Activated naive CD8-positive, alpha-beta T cell treated with anti-CD3 and anti-CD28 coated beads, Interleukin-2, amount 10 ng/mL, durations not matched to agents 7 days and 5 days (primary cell): ENCODE measurements around the gene RBPMS2. TPM values are rescaled to one million over a fixed set of nuclear protein-coding genes. Genes with fewer than 3 reads are reported as not detected.

ENCODE experiments used
- ATAC-seq: fragments of 150-1000 bp; cut with Tn5 transposase; one replicate; pipeline ENCODE4 v1.10.0; 2021; ENCODE audit warnings: low read depth, moderate library complexity
- POLR2A ChIA-PET: fragments of 350-600 bp; sonication (Branson Sonifier 250); formaldehyde crosslinking; loops from one replicate; lab custom pipeline; 2021; ENCODE audit warnings: antibody characterized with exemption; lab: Charles Lee
- DNase-seq: peaks from one replicate; pipeline ENCODE4 v3.0.0; 2021
- H3K27ac Mint-ChIP-seq: one replicate; pipeline ENCODE4 v1.8.0; 2022; ENCODE audit warnings: mild to moderate bottlenecking, mixed read lengths
- H3K27me3 Mint-ChIP-seq: one replicate; pipeline ENCODE4 v1.8.0; 2022; ENCODE audit warnings: mild to moderate bottlenecking, moderate library complexity, mixed read lengths
- H3K36me3 Mint-ChIP-seq: one replicate; pipeline ENCODE4 v1.8.0; 2021; ENCODE audit warnings: mild to moderate bottlenecking, mixed read lengths
- H3K4me1 Mint-ChIP-seq: one replicate; pipeline ENCODE4 v1.8.0; 2021; ENCODE audit warnings: mixed read lengths
- H3K4me3 Mint-ChIP-seq: one replicate; pipeline ENCODE4 v1.8.0; 2022; ENCODE audit warnings: mild to moderate bottlenecking, moderate library complexity, mixed read lengths
- H3K9me3 Mint-ChIP-seq: one replicate; pipeline ENCODE4 v1.8.0; 2021; ENCODE audit warnings: mixed read lengths
- total RNA-seq, 2 experiments: library from RNA; stranded (reverse); gene quantifications; one replicate each; pipeline ENCODE4 v1.2.3, GENCODE V29; 2021

The RBPMS2 gene
- total RNA-seq, 2 experiments from 2014 or later, result not detected

DNA sequence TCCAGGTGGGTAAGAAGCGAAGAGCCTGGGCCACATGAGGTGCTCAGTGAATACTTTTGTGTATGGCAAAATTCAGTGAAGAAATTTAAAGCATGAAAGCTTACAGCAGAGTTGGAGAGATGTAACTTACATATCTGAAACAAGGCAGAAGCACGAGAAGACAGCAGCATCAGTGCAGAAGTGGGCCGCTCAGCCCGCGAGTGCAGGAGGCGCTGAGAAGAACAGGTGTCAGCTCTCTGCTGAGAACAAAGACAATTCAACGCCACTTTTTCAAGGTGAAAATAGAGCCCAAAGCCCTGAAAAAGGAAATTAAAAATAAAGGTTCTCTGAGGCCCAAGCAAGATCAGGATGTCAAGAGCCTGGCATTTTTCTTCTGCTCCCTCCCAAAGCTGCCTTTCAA lies 58.3 kb downstream of the RBPMS2 start:
- H3K27ac Mint-ChIP-seq, result no peak overlapping the region
- POLR2A ChIA-PET, result no interaction called here
- no peak for ATAC-seq
- peaks cover 2% of the 10 kb centered on the region for H3K4me1 Mint-ChIP-seq
- H3K4me3 Mint-ChIP-seq, result no peak overlapping the region
- no peaks in the 10 kb centered on the region for H3K36me3 Mint-ChIP-seq
- no peak for DNase-seq
- H3K9me3 Mint-ChIP-seq, result no peaks in the 10 kb centered on the region
- no peaks in the 10 kb centered on the region for H3K27me3 Mint-ChIP-seq

DNA sequence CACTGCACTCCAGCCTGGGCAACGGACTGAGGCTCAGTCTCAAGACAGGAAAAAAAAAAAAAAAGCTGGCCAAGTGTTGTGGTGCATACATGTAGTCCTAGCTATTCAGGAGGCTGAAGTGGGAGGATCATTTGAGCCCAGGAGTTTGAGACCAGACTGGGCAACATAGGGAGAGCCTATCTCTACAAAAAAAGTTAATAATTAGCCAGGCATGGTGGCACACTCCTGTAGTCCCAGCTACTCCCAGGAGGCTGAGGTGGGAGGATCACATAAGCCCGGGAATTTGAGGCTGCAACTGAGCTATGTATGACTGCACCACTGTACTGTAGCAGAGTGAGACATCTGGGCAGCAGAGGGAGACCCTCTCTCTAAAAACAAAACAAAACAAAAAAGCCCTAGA lies 58.9 kb downstream of the RBPMS2 start:
- H3K9me3 Mint-ChIP-seq, result no peaks in the 10 kb centered on the region
- no peak overlapping the region for H3K4me3 Mint-ChIP-seq
- POLR2A ChIA-PET, result interaction anchor here (0.6 kb wide), 1 partner anchor 552 kb away, joined by 5 read pairs; no protein-coding TSS in a partner anchor
- H3K27ac Mint-ChIP-seq, result no peak overlapping the region
- H3K36me3 Mint-ChIP-seq, result no peaks in the 10 kb centered on the region
- peaks cover 2% of the 10 kb centered on the region for H3K4me1 Mint-ChIP-seq
- DNase-seq (no peak), ATAC-seq (no peak)
- H3K27me3 Mint-ChIP-seq, result no peaks in the 10 kb centered on the region

DNA sequence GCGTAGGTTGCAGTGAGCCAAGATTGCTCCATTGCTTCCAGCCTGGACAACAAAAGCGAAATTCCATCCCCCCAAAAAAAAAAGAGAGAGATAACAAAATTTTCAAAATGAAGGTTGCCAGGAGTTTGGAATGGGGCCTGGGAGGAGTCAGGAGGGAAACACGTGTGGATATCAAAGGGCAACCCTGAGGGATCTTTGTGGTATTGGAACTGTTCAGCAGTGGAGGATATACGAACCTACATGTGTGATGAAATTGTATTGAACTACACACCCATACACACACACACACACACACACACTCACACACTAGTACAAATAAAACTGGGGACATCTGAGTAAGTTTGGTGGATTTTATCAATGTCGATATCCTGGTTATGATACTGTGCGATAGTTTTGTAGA lies 61.8 kb downstream of the RBPMS2 start:
- Mint-ChIP-seq H3K4me1 (peaks cover 2% of the 10 kb centered on the region), H3K27me3 (no peaks in the 10 kb centered on the region), H3K27ac (no peak overlapping the region), H3K9me3 (no peaks in the 10 kb centered on the region), H3K36me3 (no peaks in the 10 kb centered on the region), H3K4me3 (no peak overlapping the region)
- POLR2A ChIA-PET, result no interaction called here
- ATAC-seq, result no peak
- DNase-seq, result no peak

DNA sequence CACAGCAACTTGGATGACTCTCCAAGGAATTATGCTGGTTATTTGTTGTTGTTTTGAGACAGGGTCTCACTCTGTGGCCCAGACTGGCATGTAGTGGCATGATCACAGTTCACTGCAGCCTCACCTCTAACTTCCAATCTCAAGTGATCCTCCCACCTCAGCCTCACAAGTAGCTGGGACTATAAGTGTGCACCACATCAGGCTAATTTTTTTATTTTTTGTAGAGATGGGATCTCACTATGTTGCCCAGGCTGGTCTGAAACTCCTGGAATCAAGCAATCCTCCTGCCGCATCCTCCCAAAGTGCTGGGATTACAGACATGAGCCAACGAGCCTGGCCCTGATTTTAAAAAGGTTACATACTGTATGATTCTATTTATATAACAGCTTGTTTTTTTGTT lies 63.0 kb downstream of the RBPMS2 start:
- H3K4me3 Mint-ChIP-seq, result no peak overlapping the region
- H3K27ac Mint-ChIP-seq, result no peak overlapping the region
- POLR2A ChIA-PET, result no interaction called here
- ATAC-seq (no peak), DNase-seq (no peak)
- H3K4me1 Mint-ChIP-seq, result no peaks in the 10 kb centered on the region
- H3K36me3 Mint-ChIP-seq, result no peaks in the 10 kb centered on the region
- no peaks in the 10 kb centered on the region for H3K9me3 Mint-ChIP-seq
- no peaks in the 10 kb centered on the region for H3K27me3 Mint-ChIP-seq

DNA sequence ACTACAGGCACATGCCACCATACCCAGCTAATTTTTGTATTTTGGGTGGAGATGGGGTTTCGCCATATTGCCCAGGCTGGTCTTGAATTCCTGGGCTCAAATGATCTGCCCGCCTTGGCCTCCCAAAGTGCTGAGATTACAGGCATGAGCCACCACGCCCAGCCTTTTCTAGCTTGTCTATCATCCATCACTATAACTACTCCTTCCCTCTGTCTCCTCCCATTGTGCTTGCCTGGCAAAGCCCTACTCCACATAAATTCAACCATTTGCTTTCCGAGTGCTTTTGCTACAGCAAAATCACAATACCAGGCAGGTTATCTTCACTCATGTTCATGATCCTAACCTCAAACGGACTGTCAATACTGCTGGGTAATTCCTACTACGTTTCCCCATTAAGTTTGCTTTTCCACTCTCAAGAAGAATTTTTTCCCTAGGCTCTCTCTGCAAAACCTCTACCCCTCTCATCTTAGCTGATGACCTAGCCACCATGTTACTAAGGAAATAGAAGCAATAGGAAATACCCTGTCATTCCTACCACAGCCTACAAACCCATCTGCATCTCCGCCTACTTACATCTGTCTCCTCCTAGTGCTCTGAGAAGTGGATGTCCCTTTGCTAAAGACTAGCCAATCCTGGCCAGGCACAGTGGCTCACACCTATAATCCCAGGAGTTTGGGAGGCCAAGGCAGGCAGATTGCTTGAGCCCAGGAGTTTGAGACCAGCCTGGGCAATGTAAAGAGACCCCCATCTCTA lies 64.5 kb downstream of the RBPMS2 start:
- Mint-ChIP-seq H3K27ac (no peak overlapping the region), H3K36me3 (no peaks in the 10 kb centered on the region), H3K27me3 (no peaks in the 10 kb centered on the region), H3K9me3 (no peaks in the 10 kb centered on the region), H3K4me3 (no peak overlapping the region), H3K4me1 (no peaks in the 10 kb centered on the region)
- no peak for DNase-seq
- POLR2A ChIA-PET, result interaction anchor here (0.7 kb wide), 1 partner anchor 14 kb away, joined by 3 read pairs; no protein-coding TSS in a partner anchor
- no peak for ATAC-seq

DNA sequence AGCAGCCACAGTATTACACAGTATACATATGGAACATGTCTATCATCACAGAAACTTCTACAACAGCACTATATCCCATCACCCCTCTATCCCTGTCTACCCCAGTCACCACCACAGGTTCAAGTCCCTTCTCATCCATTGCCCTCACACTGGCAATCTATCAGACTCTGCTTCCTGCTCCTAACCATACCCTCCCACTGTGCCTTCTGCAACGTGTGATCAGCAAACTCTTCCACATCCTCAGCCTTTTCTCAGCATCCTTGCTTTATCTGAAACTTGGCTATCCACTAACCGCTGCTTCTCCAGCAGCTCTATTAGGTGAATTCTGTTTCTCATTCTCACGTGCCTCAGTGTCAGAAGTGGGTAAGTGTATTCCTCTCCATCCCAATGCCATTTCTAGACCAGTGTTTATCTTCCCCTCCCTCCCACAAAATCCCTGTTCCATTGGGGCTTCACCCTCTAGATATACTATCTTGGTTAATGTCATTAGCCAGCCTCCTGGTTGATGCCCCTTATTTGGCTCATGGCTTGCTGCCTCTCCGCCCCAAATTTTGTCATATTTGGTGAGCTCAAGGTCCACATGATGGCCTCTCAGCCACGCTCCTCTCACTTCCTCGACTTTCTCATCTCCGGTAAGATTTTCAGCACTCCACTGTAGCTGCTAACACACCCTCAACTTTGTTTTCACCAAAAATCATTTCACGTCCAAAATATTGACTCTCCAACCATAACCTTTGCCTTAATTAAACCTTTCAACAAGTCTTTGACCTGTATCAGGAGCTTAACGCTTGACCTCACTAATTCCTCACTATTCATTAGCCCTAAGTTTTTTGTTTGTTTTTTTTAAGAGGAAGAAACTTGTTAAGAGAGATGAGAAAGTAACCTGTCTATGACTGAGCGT lies 69.1 kb downstream of the RBPMS2 start:
- POLR2A ChIA-PET, result interaction anchor here (0.6 kb wide), 2 partner anchors 14 to 165 kb away, joined by 4 to 6 read pairs; no protein-coding TSS in a partner anchor
- H3K36me3 Mint-ChIP-seq, result no peaks in the 10 kb centered on the region
- ATAC-seq, result no peak
- no peaks in the 10 kb centered on the region for H3K9me3 Mint-ChIP-seq
- no peak overlapping the region for H3K4me3 Mint-ChIP-seq
- peaks cover 20% of the 10 kb centered on the region for H3K4me1 Mint-ChIP-seq
- H3K27ac Mint-ChIP-seq, result no peak overlapping the region
- no peaks in the 10 kb centered on the region for H3K27me3 Mint-ChIP-seq
- no peak for DNase-seq

DNA sequence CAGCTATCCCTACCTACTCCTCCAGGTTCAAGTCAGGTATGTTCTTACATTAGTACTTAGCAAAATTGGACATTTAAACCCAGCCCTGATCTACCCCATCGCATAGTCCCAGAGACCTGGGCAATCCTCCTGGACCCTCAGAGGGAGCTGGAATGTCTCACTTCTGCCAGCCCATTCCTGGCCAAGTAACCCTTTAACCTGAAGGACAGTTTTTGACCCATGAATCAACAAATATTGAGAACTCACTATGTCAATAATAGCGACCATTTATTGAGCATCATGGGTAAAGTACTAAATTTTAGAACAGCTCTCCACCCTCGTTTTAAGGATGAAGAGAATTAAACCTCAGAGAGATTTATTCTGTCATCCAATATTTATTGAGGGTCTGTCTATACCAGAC lies 70.4 kb downstream of the RBPMS2 start:
- POLR2A ChIA-PET, result interaction anchor here (0.6 kb wide), 1 partner anchor 132 kb away, joined by 3 read pairs; no protein-coding TSS in a partner anchor
- Mint-ChIP-seq H3K27me3 (no peaks in the 10 kb centered on the region), H3K27ac (no peak overlapping the region), H3K9me3 (no peaks in the 10 kb centered on the region), H3K4me3 (no peak overlapping the region), H3K4me1 (peaks cover 32% of the 10 kb centered on the region), H3K36me3 (peaks cover 7% of the 10 kb centered on the region)
- DNase-seq (no peak), ATAC-seq (no peak)

DNA sequence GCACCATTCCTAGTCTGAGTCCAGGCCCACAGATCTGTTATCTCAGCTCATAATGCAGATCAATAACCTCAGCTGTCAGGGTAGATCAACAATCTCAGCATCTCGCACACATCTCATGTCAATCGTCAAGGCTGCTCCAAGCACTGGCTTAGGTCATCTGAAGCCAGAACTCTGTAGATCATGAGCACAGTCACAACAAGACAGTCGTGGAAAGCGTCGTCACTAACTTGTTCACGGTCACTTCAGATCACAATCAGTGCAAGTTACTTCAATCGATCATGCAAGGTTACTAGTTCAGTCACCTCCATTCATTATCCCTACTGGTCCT lies 71.8 kb downstream of the RBPMS2 start:
- POLR2A ChIA-PET, result interaction anchor here (0.6 to 0.9 kb wide), 2 partner anchors 594 to 601 kb away, joined by 3 read pairs; partner anchors contain the start of gene RNU5B-1
- ATAC-seq (peak; percentile 4), DNase-seq (no peak)
- peaks cover 10% of the 10 kb centered on the region for H3K36me3 Mint-ChIP-seq
- peak overlapping the region; percentile 87 for H3K4me3 Mint-ChIP-seq
- no peaks in the 10 kb centered on the region for H3K27me3 Mint-ChIP-seq
- peak overlapping the region; percentile 78 for H3K27ac Mint-ChIP-seq
- no peaks in the 10 kb centered on the region for H3K9me3 Mint-ChIP-seq
- H3K4me1 Mint-ChIP-seq, result peaks cover 41% of the 10 kb centered on the region

DNA sequence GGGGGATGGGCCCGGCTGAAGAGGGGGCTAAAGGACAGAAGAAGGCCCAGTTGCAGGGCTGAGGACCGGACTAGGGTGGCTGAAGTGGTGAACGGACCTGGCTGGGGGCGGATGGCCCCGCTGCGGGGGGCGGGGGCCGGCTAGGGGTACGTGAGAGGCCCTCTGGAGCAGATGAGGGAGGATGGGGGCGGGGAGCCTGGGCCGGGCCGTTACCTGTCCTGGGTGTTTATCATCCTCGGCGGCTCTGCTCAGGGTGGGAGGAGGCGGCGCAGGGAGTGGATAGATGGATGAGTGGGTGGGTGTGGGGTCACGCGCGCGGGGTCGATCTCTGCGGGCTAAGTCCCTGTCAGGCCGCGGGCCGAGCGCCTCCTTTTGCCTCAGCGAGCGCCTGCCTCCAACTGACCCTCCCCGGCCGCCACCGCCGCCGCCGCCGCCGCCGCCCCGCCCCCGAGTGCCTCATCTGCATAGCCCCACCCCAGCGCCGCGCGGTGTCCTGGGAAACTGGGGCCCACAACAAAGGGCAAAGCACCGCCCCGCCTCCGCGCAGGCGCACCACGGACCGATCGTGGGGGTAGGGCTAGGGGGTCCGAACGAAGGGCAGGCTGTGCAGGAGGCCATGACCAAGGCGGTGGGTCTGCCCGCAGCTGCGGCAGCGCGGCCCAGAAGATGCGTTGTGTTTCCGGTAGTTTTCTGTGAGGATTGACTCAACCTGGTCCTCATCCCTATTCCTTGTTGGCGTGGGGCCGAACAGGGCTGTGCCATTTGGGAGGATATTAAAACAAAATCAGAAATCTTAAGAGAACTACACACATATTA lies 72.4 kb downstream of the RBPMS2 start:
- ATAC-seq (peak; percentile 95), DNase-seq (peak; percentile 99)
- H3K4me3 Mint-ChIP-seq, result peak overlapping the region; percentile 87
- POLR2A ChIA-PET, result interaction anchor here (0.6 to 0.9 kb wide), 2 partner anchors 594 to 602 kb away, joined by 3 read pairs; partner anchors contain the start of gene RNU5B-1
- H3K27me3 Mint-ChIP-seq, result no peaks in the 10 kb centered on the region
- H3K4me1 Mint-ChIP-seq, result peaks cover 47% of the 10 kb centered on the region
- H3K36me3 Mint-ChIP-seq, result peaks cover 10% of the 10 kb centered on the region
- H3K9me3 Mint-ChIP-seq, result no peaks in the 10 kb centered on the region
- H3K27ac Mint-ChIP-seq, result peak overlapping the region; percentile 78

DNA sequence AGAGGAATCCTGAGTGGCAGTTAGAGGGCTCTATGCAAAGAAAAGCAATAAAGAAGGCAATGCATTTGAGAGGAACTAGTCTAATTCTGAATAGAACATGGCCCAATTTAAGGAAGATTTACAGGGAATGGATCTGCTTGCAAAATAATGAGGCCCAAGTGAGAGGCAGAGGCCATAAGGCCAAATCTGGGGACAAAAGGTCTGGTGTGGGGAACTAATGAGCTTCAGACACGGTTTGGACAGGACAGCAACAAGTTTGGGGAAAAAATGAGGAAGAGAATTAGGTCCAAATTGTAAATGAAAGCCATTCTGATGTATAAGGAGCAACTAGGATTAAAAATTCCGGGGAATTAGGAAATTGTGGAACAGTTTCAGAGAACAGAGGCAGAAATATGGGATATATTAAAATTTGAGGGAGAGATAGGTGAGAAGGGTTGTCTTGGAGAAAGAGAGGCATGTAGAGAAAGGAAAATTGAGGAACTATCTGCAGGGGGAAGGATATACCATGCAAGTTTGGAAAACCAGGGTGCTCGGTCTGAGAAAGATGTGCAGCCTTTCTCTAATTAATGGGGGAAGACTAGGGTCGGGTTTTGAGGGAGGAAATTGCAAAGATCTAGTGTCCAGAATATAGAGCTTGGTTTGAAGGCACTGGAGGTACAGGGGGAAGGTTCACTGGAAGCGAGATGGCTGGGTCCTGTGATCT lies 73.8 kb downstream of the RBPMS2 start:
- Mint-ChIP-seq H3K4me3 (peak overlapping the region; percentile 87), H3K4me1 (peaks cover 51% of the 10 kb centered on the region), H3K9me3 (no peaks in the 10 kb centered on the region), H3K36me3 (peaks cover 12% of the 10 kb centered on the region), H3K27me3 (no peaks in the 10 kb centered on the region), H3K27ac (peak overlapping the region; percentile 78)
- no peak for ATAC-seq
- DNase-seq, result no peak
- POLR2A ChIA-PET, result interaction anchor here (1.0 kb wide), 1 partner anchor 18 kb away, joined by 3 read pairs; no protein-coding TSS in a partner anchor

DNA sequence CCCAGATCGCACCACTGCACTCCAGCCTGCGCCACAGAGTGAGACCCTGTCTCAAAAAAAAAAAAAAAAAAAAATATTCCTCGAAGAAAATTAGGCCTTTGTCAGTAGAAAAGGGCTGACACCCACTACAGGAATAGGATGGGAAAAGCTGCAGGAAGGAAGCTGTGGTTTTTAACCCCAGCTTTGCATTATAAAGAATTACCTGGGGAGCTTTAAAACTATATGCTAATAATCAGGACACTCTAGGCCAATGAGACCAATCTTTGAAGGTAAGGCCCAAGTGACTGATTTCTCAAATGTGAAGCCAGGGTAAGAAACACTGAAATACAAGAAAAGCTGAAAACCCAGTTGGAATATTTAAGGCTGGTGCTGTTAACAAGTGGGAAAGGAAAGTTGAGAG lies 74.3 kb downstream of the RBPMS2 start:
- Mint-ChIP-seq H3K27ac (peak overlapping the region; percentile 46), H3K4me3 (peak overlapping the region; percentile 87), H3K4me1 (peaks cover 51% of the 10 kb centered on the region), H3K9me3 (no peaks in the 10 kb centered on the region), H3K27me3 (no peaks in the 10 kb centered on the region), H3K36me3 (peaks cover 12% of the 10 kb centered on the region)
- ATAC-seq, result no peak
- POLR2A ChIA-PET, result interaction anchor here (1.0 kb wide), 1 partner anchor 18 kb away, joined by 3 read pairs; no protein-coding TSS in a partner anchor
- DNase-seq, result no peak

DNA sequence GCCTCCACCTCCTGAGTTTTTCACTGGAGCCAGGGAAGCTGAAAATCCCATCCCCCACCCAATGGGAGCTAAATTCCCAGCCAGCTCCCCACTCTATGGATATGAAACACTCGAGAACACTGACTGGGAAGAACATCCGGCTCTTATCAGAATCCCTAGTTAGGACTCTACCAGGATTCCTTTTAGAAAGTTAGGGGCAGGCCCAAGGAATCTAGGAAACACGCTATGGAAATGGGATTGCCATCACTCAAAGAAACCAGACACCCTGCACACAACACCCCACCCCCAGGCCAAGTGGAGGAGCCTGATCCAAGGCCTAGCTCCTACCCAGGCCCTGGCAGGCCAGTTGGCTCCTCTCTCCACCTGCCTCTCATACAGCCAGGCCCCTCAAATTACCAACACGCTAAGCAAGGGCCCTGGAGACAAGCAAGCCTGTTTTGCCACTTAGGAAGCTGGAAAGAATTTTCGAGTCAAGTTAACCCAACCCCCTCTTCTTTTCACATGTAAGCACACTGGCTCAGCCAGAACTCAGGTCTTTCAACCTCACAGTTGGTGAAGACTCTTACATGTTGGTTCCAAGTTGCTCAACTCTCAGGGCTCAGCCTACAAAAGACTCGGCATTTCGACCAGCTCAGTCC lies 75.5 kb downstream of the RBPMS2 start:
- ATAC-seq, result no peak
- Mint-ChIP-seq H3K27ac (no peak overlapping the region), H3K36me3 (peaks cover 18% of the 10 kb centered on the region), H3K27me3 (no peaks in the 10 kb centered on the region), H3K4me1 (peaks cover 57% of the 10 kb centered on the region), H3K9me3 (no peaks in the 10 kb centered on the region), H3K4me3 (peak overlapping the region; percentile 87)
- no peak for DNase-seq
- POLR2A ChIA-PET, result interaction anchor here (0.5 kb wide), 1 partner anchor 231 kb away, joined by 3 read pairs; no protein-coding TSS in a partner anchor
